VCaP (cell line): ENCODE results near the gene UBE2G2.

Experiments
- H3K27ac ChIP-seq: fragments of 450-650 bp; 2 replicates; pipeline ENCODE4 v1.5.1; 2017
- TF ChIP-seq, protein P1 (sequence below): fragments of 450-650 bp; conservative IDR thresholded peaks from 2 replicates; pipeline ENCODE4 v1.5.1; 2017; ENCODE audit warnings: mild to moderate bottlenecking, moderate library complexity

Gene UBE2G2

GRCh38 chr21:44759628-44760285, 41.9 kb downstream of the UBE2G2 start:
- TF ChIP-seq, protein P1, sequence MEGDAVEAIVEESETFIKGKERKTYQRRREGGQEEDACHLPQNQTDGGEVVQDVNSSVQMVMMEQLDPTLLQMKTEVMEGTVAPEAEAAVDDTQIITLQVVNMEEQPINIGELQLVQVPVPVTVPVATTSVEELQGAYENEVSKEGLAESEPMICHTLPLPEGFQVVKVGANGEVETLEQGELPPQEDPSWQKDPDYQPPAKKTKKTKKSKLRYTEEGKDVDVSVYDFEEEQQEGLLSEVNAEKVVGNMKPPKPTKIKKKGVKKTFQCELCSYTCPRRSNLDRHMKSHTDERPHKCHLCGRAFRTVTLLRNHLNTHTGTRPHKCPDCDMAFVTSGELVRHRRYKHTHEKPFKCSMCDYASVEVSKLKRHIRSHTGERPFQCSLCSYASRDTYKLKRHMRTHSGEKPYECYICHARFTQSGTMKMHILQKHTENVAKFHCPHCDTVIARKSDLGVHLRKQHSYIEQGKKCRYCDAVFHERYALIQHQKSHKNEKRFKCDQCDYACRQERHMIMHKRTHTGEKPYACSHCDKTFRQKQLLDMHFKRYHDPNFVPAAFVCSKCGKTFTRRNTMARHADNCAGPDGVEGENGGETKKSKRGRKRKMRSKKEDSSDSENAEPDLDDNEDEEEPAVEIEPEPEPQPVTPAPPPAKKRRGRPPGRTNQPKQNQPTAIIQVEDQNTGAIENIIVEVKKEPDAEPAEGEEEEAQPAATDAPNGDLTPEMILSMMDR, result no peak
- H3K27ac ChIP-seq, result no peak overlapping the region

GRCh38 chr21:44758781-44759627, 42.6 kb downstream of the UBE2G2 start:
- TF ChIP-seq, protein P1, result no peak
- H3K27ac ChIP-seq, result no peak overlapping the region

- TF ChIP-seq, protein P1, result no peak
- no peak overlapping the region for H3K27ac ChIP-seq
Observed at GRCh38 chr21:44758141-44758561, 43.5 kb downstream of the UBE2G2 start.

DNA sequence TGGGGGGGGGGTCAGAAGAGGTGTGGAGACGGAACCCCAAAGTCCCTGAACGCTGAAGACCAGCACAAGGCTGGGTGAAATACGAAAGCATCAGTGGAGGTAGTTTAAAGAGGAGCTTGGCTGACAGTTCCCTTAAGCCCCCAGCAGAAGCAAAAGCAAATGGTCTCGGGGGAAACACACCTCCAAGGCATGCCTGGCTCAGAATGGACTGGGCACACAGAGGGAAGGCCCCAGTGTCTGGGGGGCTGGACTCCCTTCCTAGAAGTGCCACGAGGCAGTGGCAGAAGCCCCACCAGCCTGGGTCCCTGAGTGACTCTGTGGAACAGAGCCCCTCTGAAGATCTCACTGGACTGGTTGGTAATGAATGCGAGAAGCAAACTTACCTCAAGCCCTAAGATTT, 43.9 kb downstream of the UBE2G2 start:
- no peak overlapping the region for H3K27ac ChIP-seq
- TF ChIP-seq, protein P1, result no peak

- H3K27ac ChIP-seq, result no peak overlapping the region; the same call in 1 of the 2 replicates
- TF ChIP-seq, protein P1, result no peak
Observed at GRCh38 chr21:44756423-44757185, 45.0 kb downstream of the UBE2G2 start.

DNA sequence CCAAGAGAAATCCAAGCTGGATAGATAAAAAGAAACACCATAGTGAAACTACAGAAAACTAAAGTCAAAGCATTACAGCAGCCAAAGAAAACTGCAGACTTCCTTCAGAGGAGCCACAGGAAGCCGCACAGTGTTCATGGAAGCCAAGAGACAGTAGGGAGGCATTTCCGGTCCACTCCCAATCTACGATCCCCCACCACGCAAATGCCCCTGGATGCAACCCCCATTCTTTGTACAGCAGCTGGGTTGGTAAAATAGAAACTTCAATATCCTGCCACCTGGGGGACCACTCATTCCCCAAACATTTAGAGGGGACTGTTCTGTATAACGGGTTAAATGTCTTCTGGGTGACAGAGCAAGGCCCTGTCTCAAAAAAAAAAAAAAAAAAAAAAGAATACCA, 46.4 kb downstream of the UBE2G2 start:
- TF ChIP-seq, protein P1, result no peak
- H3K27ac ChIP-seq, result no peak overlapping the region

- TF ChIP-seq, protein P1, result no peak
Observed at GRCh38 chr21:44753357-44753756, 48.3 kb downstream of the UBE2G2 start.

More at GRCh38 chr21:44753357-44753756, 48.3 kb downstream of the UBE2G2 start:
- H3K27ac ChIP-seq, result peak overlapping the region; percentile 85
